Measurements from ENCODE around the gene DNAH11.

The DNAH11 gene

DNA sequence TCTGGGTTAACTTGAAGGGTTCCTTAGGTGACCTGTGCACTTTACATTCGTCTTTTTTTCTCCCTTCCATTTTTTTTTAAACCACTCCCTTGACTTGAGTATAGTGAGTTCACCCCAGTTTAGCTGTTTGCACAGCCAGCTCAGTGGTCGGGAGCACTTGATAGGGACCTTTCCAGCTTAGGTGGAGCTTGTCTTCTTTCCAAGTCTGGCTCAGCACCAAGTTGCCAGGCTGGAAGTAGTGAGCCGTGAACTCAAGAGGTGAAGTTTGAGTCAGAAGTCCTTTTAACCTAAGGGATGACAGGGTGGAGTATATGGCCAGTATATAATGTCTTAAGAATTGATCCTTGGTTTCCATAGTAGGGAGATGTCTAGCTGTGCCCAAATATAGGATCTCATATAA, 7.2 kb downstream of the DNAH11 start:
- DNase-seq, result no peak

DNA sequence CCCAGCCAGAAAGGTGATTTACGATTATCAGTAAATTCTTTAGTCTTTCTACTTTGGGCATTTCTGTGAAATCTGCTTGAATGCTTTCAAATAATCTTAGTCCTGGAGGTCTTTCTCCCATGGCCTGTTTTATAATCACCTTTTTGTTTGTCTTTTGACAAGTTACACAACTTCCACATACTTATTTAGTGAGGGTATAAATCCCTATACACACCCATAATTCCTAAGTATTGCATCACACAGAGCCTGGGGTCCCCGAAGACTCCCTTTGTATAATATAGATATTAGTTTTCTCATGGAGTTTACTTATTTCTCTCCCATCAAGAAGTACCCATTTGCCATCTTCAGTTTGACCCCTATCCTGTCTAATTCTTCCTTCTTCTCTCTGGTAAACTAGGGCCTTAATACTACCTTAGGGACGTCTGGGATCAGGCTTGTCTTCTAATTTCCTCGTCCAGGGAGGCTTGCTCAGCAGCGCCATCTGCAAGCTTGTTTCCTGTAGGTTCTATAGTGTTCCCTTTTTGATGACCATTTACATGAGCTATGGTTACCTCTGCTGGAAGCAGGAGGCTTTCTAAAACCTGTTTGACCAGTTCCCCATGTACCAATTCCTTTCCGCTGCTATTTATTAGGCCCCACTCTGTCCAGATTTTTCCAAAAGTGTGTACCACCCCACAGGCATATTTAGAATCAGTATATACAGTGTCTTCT, 8.1 kb downstream of the DNAH11 start:
- DNase-seq, result no peak

DNA sequence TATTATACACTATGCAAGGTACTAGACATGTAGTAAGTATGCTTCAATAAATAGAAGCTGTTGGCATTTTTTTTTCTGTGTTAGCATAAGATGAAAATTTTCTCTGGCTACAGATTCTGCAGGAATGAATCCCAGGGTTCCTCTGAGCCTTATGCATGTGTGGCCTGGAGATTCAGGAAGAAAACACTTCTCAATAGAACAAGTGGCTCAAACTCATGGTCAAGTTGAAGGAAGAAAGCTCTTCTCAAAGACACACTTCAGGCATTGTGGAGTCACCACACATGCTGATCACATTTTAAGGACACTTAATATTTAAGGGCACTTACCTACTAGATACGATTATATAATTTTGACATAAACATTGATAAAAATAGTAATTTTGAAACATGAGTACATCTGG, 19.5 kb downstream of the DNAH11 start:
- DNase-seq, result no peak

DNA sequence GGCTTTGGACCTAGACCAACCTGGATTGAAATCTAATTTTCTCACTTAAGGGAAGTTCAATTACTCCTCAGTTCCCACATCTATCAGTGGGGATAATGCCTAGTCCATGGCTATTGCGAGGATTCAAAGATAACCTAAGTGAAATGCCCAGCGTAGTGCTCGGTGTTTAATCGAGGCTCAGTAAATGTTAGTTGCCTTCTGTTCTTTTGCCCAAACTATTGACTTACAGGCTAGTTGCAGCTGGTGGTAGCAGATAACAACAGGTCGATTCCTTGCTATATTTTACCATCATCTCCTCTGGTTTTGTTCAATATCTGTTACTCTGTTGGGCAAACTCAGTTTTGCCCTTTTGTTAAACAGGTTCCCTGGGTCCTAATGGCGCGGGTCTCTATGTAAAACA, 22.8 kb downstream of the DNAH11 start:
- no peak for DNase-seq

DNA sequence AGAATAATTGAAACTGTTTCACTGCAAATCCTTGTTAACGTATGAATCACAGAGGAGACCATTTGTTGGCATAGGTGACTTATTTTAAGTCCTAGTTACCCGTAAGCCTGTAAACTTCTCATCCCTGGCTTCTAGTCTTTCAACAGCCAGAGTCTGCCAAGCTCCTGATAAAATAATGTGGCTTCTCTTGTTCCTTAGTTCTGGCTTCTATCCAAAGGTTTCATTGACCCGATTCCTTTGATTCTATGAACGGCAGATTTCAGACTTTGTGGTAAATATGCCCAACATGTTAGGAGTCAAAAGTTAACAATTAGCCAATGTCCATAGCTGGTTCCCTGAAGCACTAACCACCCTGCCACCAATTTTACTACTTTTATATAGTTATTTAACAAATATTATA, 23.3 kb downstream of the DNAH11 start:
- no peak for DNase-seq

DNA sequence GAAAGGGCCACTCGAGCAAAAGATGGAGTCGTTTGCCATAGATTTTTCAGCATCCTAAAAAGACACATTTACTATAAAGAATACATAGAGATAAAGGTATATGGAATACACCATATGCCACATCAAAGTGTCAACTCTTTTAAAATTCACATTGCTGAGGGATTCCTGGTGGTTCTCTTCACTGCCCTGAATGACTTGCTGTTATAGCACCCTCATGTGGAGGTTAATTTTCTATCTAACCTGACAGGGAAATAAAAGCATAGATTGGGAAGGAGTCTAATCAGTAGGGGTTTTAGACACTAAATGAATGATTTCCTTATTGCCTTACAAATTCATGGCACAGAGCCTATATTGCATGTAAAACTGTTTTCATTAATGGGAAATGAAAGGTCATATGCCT, 25.9 kb downstream of the DNAH11 start:
- no peak for DNase-seq

DNA sequence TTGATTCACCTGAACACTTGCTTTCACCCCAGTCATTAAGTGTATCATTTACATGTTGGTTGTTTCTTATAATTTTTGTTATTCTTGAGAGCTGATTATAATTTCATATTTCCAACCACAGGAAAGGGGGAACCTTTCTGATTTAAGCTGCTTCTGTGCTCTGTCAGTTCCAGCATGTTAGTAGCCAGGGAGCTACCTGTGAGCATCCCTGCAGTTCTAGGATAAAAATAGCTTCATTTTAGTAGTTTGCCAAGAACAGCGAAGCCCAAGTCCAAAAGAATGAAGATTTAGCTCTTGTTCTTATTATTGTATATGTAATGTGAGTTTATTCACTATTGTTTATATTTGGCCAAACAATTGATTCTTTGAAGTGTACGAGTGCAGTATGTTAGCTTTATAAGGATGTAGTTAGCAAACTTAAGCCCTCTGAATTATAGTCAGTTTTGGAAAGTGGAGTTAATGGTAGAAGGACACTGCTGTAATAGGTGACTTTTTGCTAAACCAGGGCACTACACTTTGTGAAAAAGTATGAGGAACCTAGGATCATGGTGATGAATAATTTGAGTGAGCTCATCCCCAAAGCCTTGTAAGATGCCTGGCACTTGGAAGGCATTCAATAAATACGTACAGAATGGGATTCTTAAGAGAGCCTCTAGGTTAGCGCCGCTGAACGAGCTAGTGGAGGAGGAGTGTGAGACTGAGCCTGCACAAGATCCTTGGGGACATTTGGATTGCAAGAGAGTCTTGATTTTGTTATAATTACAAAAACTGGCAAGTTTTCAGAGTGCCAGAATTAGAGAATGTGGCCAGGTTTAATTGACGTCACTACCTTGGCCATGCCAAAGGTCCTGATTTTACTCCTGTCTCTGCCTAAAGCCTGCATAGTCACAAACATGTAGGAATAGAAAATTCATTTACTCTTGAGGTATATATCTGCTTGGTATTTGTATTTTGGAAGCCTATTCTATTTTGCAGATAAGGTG, 29.8 kb downstream of the DNAH11 start:
- DNase-seq, result no peak

DNA sequence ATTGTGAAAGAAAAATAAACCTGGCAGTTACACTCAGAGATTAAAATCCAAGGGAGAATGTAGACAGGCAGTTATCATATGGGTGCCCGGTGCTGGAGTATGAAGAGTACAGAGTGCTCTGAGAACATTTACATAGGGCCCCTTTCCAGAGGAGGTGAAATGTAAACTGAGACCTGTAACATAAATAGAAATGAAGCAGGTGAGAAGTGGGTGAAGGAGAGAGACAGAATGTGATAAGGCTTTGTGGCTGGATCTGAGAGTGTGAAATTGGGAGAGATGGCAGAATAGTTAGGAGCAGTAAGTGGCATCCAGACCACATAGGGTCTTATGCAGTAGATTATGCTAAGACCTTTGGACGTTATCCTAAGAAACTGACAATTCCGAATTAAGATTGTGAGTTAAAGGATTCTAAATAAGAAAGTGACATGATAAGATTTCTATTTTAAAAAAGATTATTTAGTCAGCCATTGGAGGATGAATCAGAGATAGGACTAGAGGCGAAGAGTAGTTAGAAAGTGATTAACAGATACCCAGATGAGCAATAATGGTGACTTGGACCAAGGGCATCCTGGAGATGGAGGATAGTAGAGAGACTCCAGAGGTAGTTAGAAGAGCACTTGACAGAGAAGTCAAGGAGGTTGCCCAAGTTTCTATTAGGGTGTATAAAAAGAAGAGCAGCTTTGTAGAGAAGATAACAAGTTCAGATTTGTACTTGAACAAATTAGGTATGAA, 36.7 kb downstream of the DNAH11 start:
- no peak for DNase-seq

DNA sequence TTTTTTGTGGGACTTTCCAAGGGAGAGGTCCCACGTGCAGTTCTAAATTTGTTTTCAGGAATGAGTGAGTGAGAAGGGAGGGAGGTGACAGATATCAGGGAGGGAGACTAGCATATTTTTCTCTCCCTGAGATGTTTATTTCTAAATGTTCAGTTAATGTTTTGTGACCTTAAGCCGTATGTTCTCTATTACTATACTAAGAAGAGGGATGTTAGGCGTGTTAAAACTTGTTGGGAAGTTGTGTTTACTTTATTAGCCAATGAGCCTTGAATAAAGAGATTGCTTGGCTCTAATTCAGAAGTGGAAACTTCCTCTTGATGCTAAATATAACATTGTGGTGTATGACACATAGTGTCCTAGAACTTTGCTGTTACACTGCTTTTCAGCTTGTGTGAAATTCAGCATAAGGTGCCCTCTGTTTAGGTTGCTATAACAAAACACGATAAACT, 37.3 kb downstream of the DNAH11 start:
- DNase-seq, result no peak

DNA sequence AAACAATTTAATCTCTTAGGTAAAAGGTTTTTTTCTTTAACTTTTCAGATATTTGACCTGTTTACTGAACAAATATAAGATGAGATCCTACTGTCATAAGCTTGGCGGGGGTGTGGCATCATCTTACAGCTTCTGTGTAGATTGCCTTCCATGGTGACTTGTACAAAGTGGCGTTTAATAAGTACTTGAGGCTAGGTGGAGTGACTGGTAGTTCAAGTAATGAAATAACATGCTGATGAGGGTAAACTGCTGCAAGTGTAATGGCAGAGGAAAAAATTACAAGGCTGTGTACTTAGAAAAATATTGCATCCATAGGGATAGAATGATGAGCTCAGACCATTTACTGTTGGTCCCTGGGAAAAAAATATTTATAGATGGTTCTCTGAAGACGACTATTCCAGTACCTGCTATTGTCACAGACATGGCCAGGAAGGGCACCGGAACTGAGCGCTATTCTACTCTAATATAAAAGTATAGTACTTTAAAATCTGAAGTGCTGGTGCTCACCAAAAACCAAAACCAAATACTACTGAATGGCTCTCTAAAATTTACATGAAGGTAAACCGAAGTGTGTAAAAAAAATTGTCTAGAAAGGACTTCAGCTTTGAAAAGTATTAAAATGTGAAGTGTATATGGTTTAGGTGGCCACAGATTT, 42.4 kb downstream of the DNAH11 start:
- no peak for DNase-seq

DNA sequence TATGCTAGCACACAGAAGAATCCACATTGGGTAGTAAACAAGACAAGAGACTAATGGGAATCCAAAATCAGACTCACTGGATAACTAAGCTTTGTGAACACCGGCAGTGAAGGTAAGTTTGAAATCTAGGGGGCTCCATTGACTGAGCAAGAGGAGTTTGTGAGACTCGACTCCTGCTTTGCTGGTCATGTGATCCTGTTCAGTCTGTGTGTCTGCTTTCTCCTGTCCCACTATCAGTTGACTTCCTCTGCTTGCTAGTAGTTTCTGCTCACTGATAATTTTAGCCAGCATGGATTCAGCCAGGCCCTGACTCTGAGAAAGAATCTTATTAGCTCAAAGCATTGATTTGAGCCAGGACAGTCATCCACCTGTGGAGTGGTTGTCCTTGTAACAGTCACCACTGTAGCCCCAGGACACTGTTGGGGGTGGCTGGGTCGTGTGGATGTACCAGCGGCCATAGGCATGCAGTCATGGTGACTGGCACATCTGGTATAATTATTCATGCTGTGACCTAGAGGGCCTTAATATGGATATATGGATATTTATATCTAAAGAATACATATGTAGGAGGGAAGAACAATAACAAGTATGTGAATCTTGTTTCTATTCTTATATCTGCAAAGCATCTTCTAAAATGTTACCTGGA, 44.4 kb downstream of the DNAH11 start:
- no peak for DNase-seq

DNA sequence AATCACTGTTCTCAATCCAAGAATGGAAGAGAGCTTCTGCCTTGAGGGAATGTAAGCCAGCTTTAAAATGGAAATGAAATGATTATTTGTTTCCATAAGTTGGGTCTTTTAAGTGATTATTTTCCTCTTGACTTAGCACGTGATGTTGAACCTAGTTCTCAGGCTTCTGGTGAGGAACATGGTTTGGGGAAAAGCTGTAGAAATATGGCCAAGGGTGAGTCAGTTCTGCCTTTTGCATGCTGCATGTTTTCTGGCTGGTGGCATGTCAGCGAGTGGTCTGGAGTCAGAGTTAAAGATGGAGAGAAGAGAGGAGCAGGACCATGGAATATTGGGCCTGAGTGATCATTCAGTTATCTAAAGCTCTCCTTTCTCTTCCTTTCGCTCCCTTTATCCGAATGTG, 54.0 kb downstream of the DNAH11 start:
- DNase-seq, result no peak

DNA sequence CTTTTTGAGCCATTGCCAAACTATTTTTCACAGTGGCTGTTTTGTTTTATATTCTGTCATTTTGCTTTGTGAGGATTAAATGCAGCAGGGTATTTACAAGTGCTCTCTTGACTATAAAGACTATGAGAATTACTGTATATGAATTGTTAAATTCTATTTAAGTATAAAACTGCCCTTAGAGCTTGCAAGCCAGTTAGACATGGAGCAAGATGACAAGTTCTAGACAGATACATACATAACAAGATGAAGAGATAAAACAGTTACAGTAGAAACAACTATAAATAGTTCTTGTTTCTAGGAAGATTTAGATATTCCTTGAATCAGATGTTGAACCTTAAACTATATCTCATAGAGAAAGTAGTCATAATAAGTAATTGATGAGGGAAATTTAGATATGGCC, 60.6 kb downstream of the DNAH11 start:
- no peak for DNase-seq

DNA sequence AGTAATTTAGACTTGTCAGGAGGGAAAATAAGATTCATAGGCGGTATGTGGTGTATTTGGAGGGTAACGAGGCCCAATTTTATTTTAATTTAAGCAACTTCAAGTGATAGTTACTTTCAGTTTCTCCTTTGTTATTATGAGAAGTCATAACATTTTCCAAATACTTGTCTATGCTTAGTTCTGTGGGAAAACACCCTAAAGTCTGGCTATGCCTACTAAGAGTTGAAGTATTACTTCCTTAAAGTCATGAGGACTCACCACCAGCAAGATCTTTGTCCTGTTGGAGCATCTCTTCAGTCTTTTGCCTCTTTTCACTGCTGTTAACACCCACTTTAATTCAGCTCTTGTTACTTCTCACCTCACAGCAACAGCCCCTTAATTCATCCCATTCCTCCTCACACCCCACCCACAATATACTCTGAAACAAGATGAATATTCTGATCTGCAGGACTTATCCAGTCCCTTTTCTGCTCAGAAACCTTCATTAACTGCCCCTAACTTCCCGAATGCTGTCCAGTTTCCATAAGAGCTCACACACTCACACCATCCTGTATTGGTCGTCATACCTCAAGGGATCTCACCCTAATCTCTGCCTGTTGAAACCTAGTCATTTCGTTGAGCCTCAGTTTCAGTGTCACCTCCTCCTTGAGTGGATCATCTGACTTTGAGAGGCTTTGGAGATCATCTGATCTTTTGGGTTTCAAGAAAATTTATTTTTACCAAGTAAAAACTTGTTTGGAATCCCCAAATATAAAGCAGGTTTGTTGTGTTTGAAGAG, 61.3 kb downstream of the DNAH11 start:
- DNase-seq, result no peak

DNA sequence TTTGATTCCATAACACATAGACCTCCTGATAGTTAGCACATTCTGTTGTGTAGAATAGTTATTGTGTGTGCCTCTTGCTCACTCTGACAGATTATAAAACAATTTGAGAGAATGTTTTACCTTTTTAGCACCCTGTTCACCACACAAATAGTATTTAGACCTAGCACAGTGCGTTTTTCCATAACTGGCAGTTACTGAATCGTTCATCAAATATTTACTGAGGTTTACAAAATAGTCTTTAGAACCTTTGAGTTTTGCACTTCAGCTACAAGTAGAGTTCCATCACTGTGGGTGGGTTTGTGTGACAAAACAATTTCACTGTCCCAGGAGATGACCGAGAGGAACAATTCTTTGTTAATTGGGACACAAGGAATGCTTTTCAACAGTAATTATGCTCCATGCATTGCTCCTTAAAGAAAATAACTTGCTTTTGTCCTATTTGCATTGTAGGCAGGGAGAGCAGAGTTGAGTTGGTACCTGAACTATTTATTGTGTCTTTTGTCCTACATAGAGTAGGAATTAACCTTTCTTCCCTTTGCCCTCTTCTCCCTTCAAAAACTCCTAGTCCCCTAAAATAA, 62.3 kb downstream of the DNAH11 start:
- DNase-seq, result no peak

DNA sequence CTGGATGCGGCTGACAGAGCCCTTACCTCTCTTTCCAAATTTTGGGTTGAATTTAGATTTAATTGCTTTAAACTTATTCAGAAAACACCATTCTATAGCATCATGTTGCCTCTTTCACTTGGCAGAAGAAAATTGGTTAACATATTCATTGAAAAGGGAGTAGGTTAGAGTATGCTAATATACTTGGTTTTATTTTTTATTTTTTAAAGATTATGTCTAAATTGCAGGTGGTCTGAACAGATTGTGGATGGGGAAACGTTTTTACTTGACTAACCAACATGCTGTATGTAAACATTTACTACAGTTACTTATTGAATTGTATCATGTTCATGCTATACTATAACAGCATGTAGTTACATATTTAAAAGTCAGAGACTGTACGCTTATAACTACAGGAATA, 65.6 kb downstream of the DNAH11 start:
- DNase-seq, result no peak

DNA sequence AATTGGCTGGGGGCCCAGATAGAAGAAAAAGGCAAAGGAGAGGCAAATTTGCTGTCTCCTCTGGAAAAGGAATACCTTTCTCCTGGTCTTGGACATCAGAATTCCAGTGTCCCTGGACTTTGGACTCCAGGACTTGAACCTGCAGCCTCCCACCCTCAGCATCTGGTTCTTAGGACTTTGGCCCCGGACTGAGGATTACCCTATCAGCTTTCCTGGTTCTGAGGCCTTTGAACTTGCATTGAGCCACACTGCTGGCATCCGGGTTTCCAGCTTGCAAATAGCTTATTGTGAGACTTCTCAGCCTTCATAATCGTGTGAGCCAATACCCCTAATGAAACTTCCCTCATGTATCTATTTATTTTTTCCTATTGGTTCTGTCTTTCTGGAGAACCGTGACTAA, 68.3 kb downstream of the DNAH11 start:
- no peak for DNase-seq

DNA sequence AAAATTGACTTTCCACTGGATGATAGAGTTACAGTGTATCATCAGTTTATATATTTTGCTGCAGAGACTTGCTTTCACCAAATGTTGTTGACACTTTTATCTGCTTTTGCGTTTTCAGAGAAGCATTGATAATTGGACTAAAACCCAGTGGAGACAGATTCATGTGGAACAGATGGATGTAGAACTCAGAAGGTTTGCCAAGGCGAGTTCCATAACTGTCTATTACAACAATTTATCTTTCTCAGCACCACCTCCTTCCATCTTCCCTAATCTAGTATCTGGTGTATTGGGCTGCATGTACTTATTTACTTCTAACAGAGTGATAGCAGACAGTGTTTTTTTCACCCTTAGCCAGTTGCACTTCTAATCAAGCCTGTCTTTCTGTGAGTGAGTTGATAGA, 73.3 kb downstream of the DNAH11 start:
- no peak for DNase-seq

DNA sequence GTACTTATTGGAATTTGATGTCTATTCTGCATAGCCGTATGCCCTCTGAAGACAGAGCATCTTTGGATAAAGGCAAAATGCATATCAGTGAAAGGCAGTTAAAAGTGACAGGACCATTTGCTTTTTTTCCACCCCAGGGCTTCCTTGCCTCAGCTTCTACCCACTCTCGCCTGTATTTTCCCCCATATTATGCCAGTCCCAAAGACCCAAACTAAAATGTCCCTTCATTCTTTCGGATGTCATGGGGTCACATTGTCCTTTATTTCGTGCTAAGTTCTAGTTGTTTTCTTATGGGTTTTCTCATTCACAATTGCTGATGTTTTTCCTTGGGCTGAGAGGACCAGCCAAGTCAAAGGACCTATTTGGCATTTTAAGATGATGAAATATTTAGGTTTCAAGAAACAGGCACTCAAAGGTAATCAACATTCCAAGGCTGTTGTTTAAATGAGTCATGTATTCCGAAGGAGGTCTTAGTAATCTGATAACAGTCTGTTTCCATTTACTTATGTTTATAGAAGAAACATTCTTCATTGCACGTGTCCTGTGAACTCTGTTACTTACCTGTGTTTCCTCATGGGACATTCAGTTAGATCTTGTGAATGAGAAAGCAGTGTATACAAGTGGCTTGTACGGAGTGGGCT, 74.1 kb downstream of the DNAH11 start:
- no peak for DNase-seq

DNA sequence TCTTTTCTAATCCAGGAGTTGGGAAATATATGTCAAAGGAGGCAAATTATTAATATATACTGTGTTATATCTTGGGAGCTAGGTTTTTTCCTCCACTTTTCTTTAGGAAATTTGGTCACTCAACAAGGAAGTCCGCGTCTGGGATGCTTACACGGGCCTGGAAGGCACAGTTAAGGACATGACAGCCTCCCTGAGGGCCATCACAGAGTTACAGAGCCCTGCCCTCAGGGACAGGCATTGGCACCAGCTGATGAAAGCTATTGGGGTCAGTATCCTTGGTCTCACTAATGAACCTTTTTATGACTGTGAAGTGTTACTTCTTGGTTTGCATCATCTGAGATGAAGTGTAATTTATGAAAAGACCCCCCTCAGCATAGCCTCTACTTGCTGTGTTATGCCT, 74.7 kb downstream of the DNAH11 start:
- DNase-seq, result no peak

DNA sequence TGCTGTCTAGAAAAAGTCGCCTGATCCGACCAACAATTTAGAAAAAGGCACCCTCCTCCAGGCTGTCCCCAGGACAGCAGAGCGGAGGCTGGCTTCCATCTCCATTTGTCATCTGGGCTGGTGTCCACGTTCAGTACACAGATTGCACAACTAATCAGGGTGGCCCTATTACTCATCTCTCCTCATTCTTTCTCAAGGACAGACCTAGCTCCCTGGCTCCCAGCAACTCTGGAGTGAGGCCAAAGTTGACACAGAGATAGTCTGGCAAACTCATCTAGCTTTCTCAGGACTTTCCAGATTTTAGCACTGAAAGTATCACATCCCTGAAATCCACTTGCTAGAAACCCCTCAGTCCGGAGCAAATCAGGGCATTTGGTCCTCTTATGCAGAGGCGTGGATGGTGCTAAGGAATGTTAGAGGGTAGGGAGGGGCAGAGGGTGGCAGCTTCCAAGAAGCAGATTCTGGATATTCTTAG, 75.1 kb downstream of the DNAH11 start:
- DNase-seq, result no peak

Data from NCI-H446 treated with DMSO at 0.1 percent for 48 hours (cell line).